ENCODE results near the gene MAGI1. TPM values are rescaled to one million over a fixed set of nuclear protein-coding genes. Genes with fewer than 3 reads are reported as not detected.

Gene MAGI1
- total and polyA plus RNA-seq, 7 donors, result 10.2 to 54.0 (median 29.8) TPM

- no peak overlapping the region for H3K4me3 ChIP-seq
- H3K27me3 ChIP-seq, result no peaks in the 10 kb centered on the region
- 81 to 89% methylated on average over 3 of the region's 3 CpGs for WGBS, 2 donors
- no peak for DNase-seq
- H3K27ac ChIP-seq, result no peak overlapping the region
- H3K9me3 ChIP-seq, result no peaks in the 10 kb centered on the region
- no peaks in the 10 kb centered on the region for H3K4me1 ChIP-seq
- no peaks in the 10 kb centered on the region for H3K36me3 ChIP-seq
- TF ChIP-seq EP300 (IDR thresholded peaks at IDR 0.05) (no peak), POLR2A (IDR thresholded peaks at IDR 0.05) (no peak), CTCF (IDR thresholded peaks at IDR 0.05) (no peak), POLR2AphosphoS5 (IDR thresholded peaks at IDR 0.05) (no peak)
- intact Hi-C loops (cut with DNase I), result no loop called here
Measured at GRCh38 chr3:66023738-66024385, 14.9 kb downstream of the MAGI1 start.

GRCh38 chr3:66023229-66023628 is 15.5 kb downstream of the MAGI1 start:
- intact Hi-C loops (cut with DNase I), result no loop called here
- Histone ChIP-seq H3K27me3 (no peaks in the 10 kb centered on the region), H3K4me3 (no peak overlapping the region), H3K36me3 (no peaks in the 10 kb centered on the region), H3K9me3 (no peaks in the 10 kb centered on the region), H3K27ac (no peak overlapping the region), H3K4me1 (no peaks in the 10 kb centered on the region)
- WGBS, 2 donors, result 89% methylated on average over 2 of the region's 2 CpGs
- DNase-seq, result no peak
- TF ChIP-seq CTCF (IDR thresholded peaks at IDR 0.05) (no peak), POLR2AphosphoS5 (IDR thresholded peaks at IDR 0.05) (no peak)

GRCh38 chr3:66021731-66022131 is 17.0 kb downstream of the MAGI1 start:
- intact Hi-C loops (cut with DNase I), result no loop called here
- Histone ChIP-seq H3K27ac (no peak overlapping the region), H3K36me3 (no peaks in the 10 kb centered on the region), H3K27me3 (no peaks in the 10 kb centered on the region), H3K4me3 (no peak overlapping the region), H3K4me1 (no peaks in the 10 kb centered on the region), H3K9me3 (no peaks in the 10 kb centered on the region)
- 72 to 88% methylated on average over 4 of the region's 4 CpGs for WGBS, 2 donors
- TF ChIP-seq POLR2AphosphoS5 (IDR thresholded peaks at IDR 0.05), result no peak
- TF ChIP-seq CTCF (IDR thresholded peaks at IDR 0.05), result no peak
- TF ChIP-seq EP300 (IDR thresholded peaks at IDR 0.05), result no peak
- no peak for TF ChIP-seq POLR2A (IDR thresholded peaks at IDR 0.05)
- no peak for DNase-seq

GRCh38 chr3:66019896-66020295 is 18.8 kb downstream of the MAGI1 start:
- peaks cover 0 to 10% (median under 1%) of the 10 kb centered on the region in 4 donors for H3K4me1 ChIP-seq

More at GRCh38 chr3:66019896-66020295, 18.8 kb downstream of the MAGI1 start:
- intact Hi-C loops (cut with DNase I), result no loop called here
- H3K27me3 ChIP-seq, result no peaks in the 10 kb centered on the region
- DNase-seq, result no peak
- no peak for TF ChIP-seq EP300 (IDR thresholded peaks at IDR 0.05)
- TF ChIP-seq POLR2A (IDR thresholded peaks at IDR 0.05), result no peak
- TF ChIP-seq CTCF (IDR thresholded peaks at IDR 0.05), result no peak
- TF ChIP-seq POLR2AphosphoS5 (IDR thresholded peaks at IDR 0.05), result no peak
- 80 to 91% methylated on average over 8 of the region's 8 CpGs for WGBS, 2 donors
- no peaks in the 10 kb centered on the region for H3K9me3 ChIP-seq
- no peaks in the 10 kb centered on the region for H3K36me3 ChIP-seq
- H3K4me3 ChIP-seq, result no peak overlapping the region
- no peak overlapping the region for H3K27ac ChIP-seq
